Measurements from ENCODE around the gene SIT1.

SIT1 gene

DNA sequence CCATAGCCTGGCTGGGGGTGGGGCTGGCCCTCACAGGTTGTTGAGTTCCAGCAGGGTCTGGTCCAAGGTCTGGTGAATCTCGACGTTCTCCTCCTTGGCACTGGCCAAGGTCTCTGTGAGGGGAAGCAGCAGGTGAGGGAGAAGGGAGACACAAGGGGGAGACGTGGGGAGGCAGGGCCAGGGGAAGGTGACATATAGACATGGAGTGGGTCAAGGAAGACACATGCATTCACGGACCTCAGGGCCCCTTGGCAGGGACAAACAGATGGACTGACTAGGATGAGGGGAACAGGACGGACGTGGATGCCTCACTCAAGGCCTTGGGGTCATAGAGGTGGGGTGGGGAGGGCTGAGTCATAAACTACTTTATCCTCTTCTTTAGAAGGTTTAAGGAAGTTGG, 31.3 kb upstream of the SIT1 start:
- H3F3A ChIP-seq (ENCODE audit: low read depth), result no peaks in the 10 kb centered on the region

GRCh38 chr9:35681341-35682002, 30.7 kb upstream of the SIT1 start:
- Histone ChIP-seq H3K36me3 (ENCODE audit: insufficient read depth, low read length) (no peaks in the 10 kb centered on the region), H3K4me2 (ENCODE audit: low read depth, low read length, poor library complexity, severe bottlenecking) (no peak overlapping the region), H3F3A (ENCODE audit: low read depth) (no peaks in the 10 kb centered on the region), H4K20me1 (ENCODE audit: insufficient read depth, low read length, poor library complexity, severe bottlenecking) (no peaks in the 10 kb centered on the region), H3K9ac (ENCODE audit: low read depth, low read length, poor library complexity, severe bottlenecking) (no peak overlapping the region), H3K4me1 (ENCODE audit: insufficient read depth, low read length, poor library complexity, severe bottlenecking) (no peaks in the 10 kb centered on the region), H2AFZ (ENCODE audit: low read length) (no peak overlapping the region), H3K4me3 (ENCODE audit: low read length, poor library complexity, severe bottlenecking) (no peak overlapping the region), H3K79me2 (ENCODE audit: insufficient read depth, low read length) (no peaks in the 10 kb centered on the region), H3K9me2 (replicated peaks; ENCODE audit: low read depth, low read length) (no peaks in the 10 kb centered on the region), H3K27me3 (ENCODE audit: insufficient read depth, low read length, poor library complexity, severe bottlenecking) (no peaks in the 10 kb centered on the region), H3K9me3 (ENCODE audit: insufficient read depth, low read depth, low read length) (no peaks in the 10 kb centered on the region)
- TF ChIP-seq EZH2phosphoT487 (IDR thresholded peaks at IDR 0.05; ENCODE audit: borderline replicate concordance) (no peak), CTCF (conservative IDR thresholded peaks at IDR 0.05; ENCODE audit: low read length) (no peak)

More for the DNA sequence above, 31.3 kb upstream of the SIT1 start:
- Histone ChIP-seq H3K27me3 (ENCODE audit: insufficient read depth, low read length, poor library complexity, severe bottlenecking) (no peaks in the 10 kb centered on the region), H2AFZ (ENCODE audit: low read length) (no peak overlapping the region), H4K20me1 (ENCODE audit: insufficient read depth, low read length, poor library complexity, severe bottlenecking) (no peaks in the 10 kb centered on the region), H3K9me2 (replicated peaks; ENCODE audit: low read depth, low read length) (no peaks in the 10 kb centered on the region), H3K36me3 (ENCODE audit: insufficient read depth, low read length) (no peaks in the 10 kb centered on the region), H3K79me2 (ENCODE audit: insufficient read depth, low read length) (no peaks in the 10 kb centered on the region), H3K9ac (ENCODE audit: low read depth, low read length, poor library complexity, severe bottlenecking) (no peak overlapping the region), H3K4me3 (ENCODE audit: low read length, poor library complexity, severe bottlenecking) (no peak overlapping the region), H3K4me1 (ENCODE audit: insufficient read depth, low read length, poor library complexity, severe bottlenecking) (no peaks in the 10 kb centered on the region), H3K9me3 (ENCODE audit: insufficient read depth, low read depth, low read length) (no peaks in the 10 kb centered on the region), H3K4me2 (ENCODE audit: low read depth, low read length, poor library complexity, severe bottlenecking) (no peak overlapping the region)
- no peak for TF ChIP-seq CTCF (conservative IDR thresholded peaks at IDR 0.05; ENCODE audit: low read length)
- TF ChIP-seq EZH2phosphoT487 (IDR thresholded peaks at IDR 0.05; ENCODE audit: borderline replicate concordance), result no peak

- Histone ChIP-seq H3K9ac (ENCODE audit: low read depth, low read length, poor library complexity, severe bottlenecking) (no peak overlapping the region), H3K4me2 (ENCODE audit: low read depth, low read length, poor library complexity, severe bottlenecking) (no peak overlapping the region), H3F3A (ENCODE audit: low read depth) (no peaks in the 10 kb centered on the region)
Measured at GRCh38 chr9:35680331-35681105, 29.8 kb upstream of the SIT1 start.

More at GRCh38 chr9:35680331-35681105, 29.8 kb upstream of the SIT1 start:
- TF ChIP-seq EZH2phosphoT487 (IDR thresholded peaks at IDR 0.05; ENCODE audit: borderline replicate concordance) (no peak), CTCF (conservative IDR thresholded peaks at IDR 0.05; ENCODE audit: low read length) (no peak)
- Histone ChIP-seq H3K4me3 (ENCODE audit: low read length, poor library complexity, severe bottlenecking) (no peak overlapping the region), H3K9me3 (ENCODE audit: insufficient read depth, low read depth, low read length) (no peaks in the 10 kb centered on the region), H3K27me3 (ENCODE audit: insufficient read depth, low read length, poor library complexity, severe bottlenecking) (no peaks in the 10 kb centered on the region), H3K4me1 (ENCODE audit: insufficient read depth, low read length, poor library complexity, severe bottlenecking) (no peaks in the 10 kb centered on the region), H4K20me1 (ENCODE audit: insufficient read depth, low read length, poor library complexity, severe bottlenecking) (no peaks in the 10 kb centered on the region), H3K79me2 (ENCODE audit: insufficient read depth, low read length) (no peaks in the 10 kb centered on the region), H3K9me2 (replicated peaks; ENCODE audit: low read depth, low read length) (no peaks in the 10 kb centered on the region), H3K36me3 (ENCODE audit: insufficient read depth, low read length) (no peaks in the 10 kb centered on the region), H2AFZ (ENCODE audit: low read length) (no peak overlapping the region)
